ENCODE results near the gene PDXDC1.
"Not testable (repeated sequence)": the region's sequence is repeated elsewhere in the genome, so short reads cannot be mapped to it uniquely, and the experiment has no call there.

The PDXDC1 gene

GRCh38 chr16:15134752-15135482 lies 160.1 kb downstream of the PDXDC1 start:
- H3K9me3 ChIP-seq (ENCODE audit: control insufficient read depth in 2 of 2, low read length in 2 of 2); H3K27me3 ChIP-seq (ENCODE audit: control insufficient read depth in 2 of 2, insufficient read depth in 2 of 2, low read length in 2 of 2); H3K36me3 ChIP-seq (ENCODE audit: control insufficient read depth in 2 of 2, insufficient read depth in 2 of 2, low read length in 2 of 2); H3K4me1 ChIP-seq (ENCODE audit: control insufficient read depth in 2 of 2, insufficient read depth in 2 of 2, low read length in 2 of 2); H3K27ac ChIP-seq (ENCODE audit: low read depth in 2 of 2, low read length in 2 of 2); H3K9ac ChIP-seq (ENCODE audit: low read depth in 1 of 2, low read length in 2 of 2); H3K4me3 ChIP-seq (ENCODE audit: low read length in 2 of 2): not testable (repeated sequence)

- H3K36me3 ChIP-seq (ENCODE audit: control insufficient read depth in 2 of 2, insufficient read depth in 2 of 2, low read length in 2 of 2); H3K27me3 ChIP-seq (ENCODE audit: control insufficient read depth in 2 of 2, insufficient read depth in 2 of 2, low read length in 2 of 2); H3K9me3 ChIP-seq (ENCODE audit: control insufficient read depth in 2 of 2, low read length in 2 of 2); H3K27ac ChIP-seq (ENCODE audit: low read depth in 2 of 2, low read length in 2 of 2); H3K4me1 ChIP-seq (ENCODE audit: control insufficient read depth in 2 of 2, insufficient read depth in 2 of 2, low read length in 2 of 2); H3K9ac ChIP-seq (ENCODE audit: low read depth in 1 of 2, low read length in 2 of 2); H3K4me3 ChIP-seq (ENCODE audit: low read length in 2 of 2): not testable (repeated sequence)
These were observed 160.9 kb downstream of the PDXDC1 start for GRCh38 chr16:15135483-15136360.

GRCh38 chr16:15137514-15137913 lies 162.7 kb downstream of the PDXDC1 start:
- not testable (repeated sequence) for H3K36me3 ChIP-seq (ENCODE audit: control insufficient read depth in 2 of 2, insufficient read depth in 2 of 2, low read length in 2 of 2); H3K27ac ChIP-seq (ENCODE audit: low read depth in 2 of 2, low read length in 2 of 2); H3K27me3 ChIP-seq (ENCODE audit: control insufficient read depth in 2 of 2, insufficient read depth in 2 of 2, low read length in 2 of 2); H3K9me3 ChIP-seq (ENCODE audit: control insufficient read depth in 2 of 2, low read length in 2 of 2); H3K9ac ChIP-seq (ENCODE audit: low read depth in 1 of 2, low read length in 2 of 2); H3K4me1 ChIP-seq (ENCODE audit: control insufficient read depth in 2 of 2, insufficient read depth in 2 of 2, low read length in 2 of 2); H3K4me3 ChIP-seq (ENCODE audit: low read length in 2 of 2)

GRCh38 chr16:15140444-15141365 lies 165.9 kb downstream of the PDXDC1 start:
- H3K9me3 ChIP-seq (ENCODE audit: control insufficient read depth in 2 of 2, low read length in 2 of 2); H3K4me3 ChIP-seq (ENCODE audit: low read length in 2 of 2); H3K4me1 ChIP-seq (ENCODE audit: control insufficient read depth in 2 of 2, insufficient read depth in 2 of 2, low read length in 2 of 2); H3K27me3 ChIP-seq (ENCODE audit: control insufficient read depth in 2 of 2, insufficient read depth in 2 of 2, low read length in 2 of 2); H3K36me3 ChIP-seq (ENCODE audit: control insufficient read depth in 2 of 2, insufficient read depth in 2 of 2, low read length in 2 of 2); H3K9ac ChIP-seq (ENCODE audit: low read depth in 1 of 2, low read length in 2 of 2); H3K27ac ChIP-seq (ENCODE audit: low read depth in 2 of 2, low read length in 2 of 2): not testable (repeated sequence)

GRCh38 chr16:15141586-15141985 lies 166.8 kb downstream of the PDXDC1 start:
- no peak overlapping the region for H3K4me3 ChIP-seq (ENCODE audit: low read length in 2 of 2)
- H3K36me3 ChIP-seq (ENCODE audit: control insufficient read depth in 2 of 2, insufficient read depth in 2 of 2, low read length in 2 of 2), result no peaks in the 10 kb centered on the region
- H3K27me3 ChIP-seq (ENCODE audit: control insufficient read depth in 2 of 2, insufficient read depth in 2 of 2, low read length in 2 of 2), result no peaks in the 10 kb centered on the region
- H3K4me1 ChIP-seq (ENCODE audit: control insufficient read depth in 2 of 2, insufficient read depth in 2 of 2, low read length in 2 of 2), result peaks cover 0 to 2% of the 10 kb centered on the region in 2 donors
- H3K9me3 ChIP-seq (ENCODE audit: control insufficient read depth in 2 of 2, low read length in 2 of 2), result no peaks in the 10 kb centered on the region
- no peak overlapping the region for H3K27ac ChIP-seq (ENCODE audit: low read depth in 2 of 2, low read length in 2 of 2)
- H3K9ac ChIP-seq (ENCODE audit: low read depth in 1 of 2, low read length in 2 of 2), result no peak overlapping the region

GRCh38 chr16:15142107-15142890 lies 167.5 kb downstream of the PDXDC1 start:
- not testable (repeated sequence) for H3K27ac ChIP-seq (ENCODE audit: low read depth in 2 of 2, low read length in 2 of 2); H3K4me1 ChIP-seq (ENCODE audit: control insufficient read depth in 2 of 2, insufficient read depth in 2 of 2, low read length in 2 of 2); H3K9ac ChIP-seq (ENCODE audit: low read depth in 1 of 2, low read length in 2 of 2); H3K27me3 ChIP-seq (ENCODE audit: control insufficient read depth in 2 of 2, insufficient read depth in 2 of 2, low read length in 2 of 2); H3K36me3 ChIP-seq (ENCODE audit: control insufficient read depth in 2 of 2, insufficient read depth in 2 of 2, low read length in 2 of 2); H3K4me3 ChIP-seq (ENCODE audit: low read length in 2 of 2); H3K9me3 ChIP-seq (ENCODE audit: control insufficient read depth in 2 of 2, low read length in 2 of 2)

- not testable (repeated sequence) for H3K9me3 ChIP-seq (ENCODE audit: control insufficient read depth in 2 of 2, low read length in 2 of 2); H3K27me3 ChIP-seq (ENCODE audit: control insufficient read depth in 2 of 2, insufficient read depth in 2 of 2, low read length in 2 of 2); H3K4me1 ChIP-seq (ENCODE audit: control insufficient read depth in 2 of 2, insufficient read depth in 2 of 2, low read length in 2 of 2); H3K9ac ChIP-seq (ENCODE audit: low read depth in 1 of 2, low read length in 2 of 2); H3K4me3 ChIP-seq (ENCODE audit: low read length in 2 of 2); H3K36me3 ChIP-seq (ENCODE audit: control insufficient read depth in 2 of 2, insufficient read depth in 2 of 2, low read length in 2 of 2)
- H3K27ac ChIP-seq (ENCODE audit: low read depth in 2 of 2, low read length in 2 of 2), result peak overlapping the region in 1 of 2 donors; percentile 48
These were observed 168.2 kb downstream of the PDXDC1 start for GRCh38 chr16:15142891-15143600.

GRCh38 chr16:15143601-15144091 lies 168.8 kb downstream of the PDXDC1 start:
- not testable (repeated sequence) for H3K4me1 ChIP-seq (ENCODE audit: control insufficient read depth in 2 of 2, insufficient read depth in 2 of 2, low read length in 2 of 2); H3K4me3 ChIP-seq (ENCODE audit: low read length in 2 of 2); H3K9ac ChIP-seq (ENCODE audit: low read depth in 1 of 2, low read length in 2 of 2); H3K27me3 ChIP-seq (ENCODE audit: control insufficient read depth in 2 of 2, insufficient read depth in 2 of 2, low read length in 2 of 2); H3K9me3 ChIP-seq (ENCODE audit: control insufficient read depth in 2 of 2, low read length in 2 of 2); H3K36me3 ChIP-seq (ENCODE audit: control insufficient read depth in 2 of 2, insufficient read depth in 2 of 2, low read length in 2 of 2)
- H3K27ac ChIP-seq (ENCODE audit: low read depth in 2 of 2, low read length in 2 of 2), result peak overlapping the region in 1 of 2 donors; percentile 48

- not testable (repeated sequence) for H3K9me3 ChIP-seq (ENCODE audit: control insufficient read depth in 2 of 2, low read length in 2 of 2); H3K36me3 ChIP-seq (ENCODE audit: control insufficient read depth in 2 of 2, insufficient read depth in 2 of 2, low read length in 2 of 2); H3K27me3 ChIP-seq (ENCODE audit: control insufficient read depth in 2 of 2, insufficient read depth in 2 of 2, low read length in 2 of 2); H3K9ac ChIP-seq (ENCODE audit: low read depth in 1 of 2, low read length in 2 of 2); H3K4me1 ChIP-seq (ENCODE audit: control insufficient read depth in 2 of 2, insufficient read depth in 2 of 2, low read length in 2 of 2); H3K4me3 ChIP-seq (ENCODE audit: low read length in 2 of 2)
- H3K27ac ChIP-seq (ENCODE audit: low read depth in 2 of 2, low read length in 2 of 2), result peak overlapping the region; percentile 15 to 48
These were observed 169.3 kb downstream of the PDXDC1 start for GRCh38 chr16:15144092-15144631.
